Thoracic aorta (tissue), 2 donors: ENCODE data around the gene PROK1. TPM values are rescaled to one million over a fixed set of nuclear protein-coding genes. Genes with fewer than 3 reads are reported as not detected.
"Not testable (repeated sequence)": the region's sequence is repeated elsewhere in the genome, so short reads cannot be mapped to it uniquely, and the experiment has no call there.

Experiments
- ATAC-seq: fragments of 150-250 bp; one replicate; pipeline ENCODE4 v1.8.0; 2017; ENCODE audit warnings: low read depth; ENCODE audit not compliant: insufficient number of reproducible peaks, low FRiP score
- DNase-seq: peaks from one replicate; pipeline ENCODE4 v3.0.0-alpha.2; 2020; ENCODE audit warnings: low spot score
- H3K27ac ChIP-seq, 2 donors: fragments of 200-600 bp; sonication (generic); 1 replicate in 1 of 2; 2 replicates in 1 of 2; pipeline ENCODE4 v1.5.1; 2016; ENCODE audit warnings: mild to moderate bottlenecking in 2 of 2, moderate library complexity in 2 of 2
- H3K27me3 ChIP-seq: fragments of 200-600 bp; sonication (generic); replicated peaks from 2 replicates; pipeline ENCODE4 v1.6.0; 2016; ENCODE audit warnings: mild to moderate bottlenecking; ENCODE audit not compliant: insufficient read depth
- H3K36me3 ChIP-seq: fragments of 200-600 bp; sonication (generic); one replicate; pipeline ENCODE4 v1.5.1; 2016
- H3K4me1 ChIP-seq, 2 donors: fragments of 200-600 bp; sonication (generic); 1 replicate in 1 of 2; 2 replicates in 1 of 2; pipeline versions ENCODE4 v1.5.1 to v1.6.0; 2016; ENCODE audit warnings: low read depth in 2 of 2, mild to moderate bottlenecking in 1 of 2; ENCODE audit not compliant: control insufficient read depth in 1 of 2
- H3K4me3 ChIP-seq: fragments of 200-600 bp; sonication (generic); 2 replicates; pipeline ENCODE4 v1.5.1; 2016; ENCODE audit warnings: mild to moderate bottlenecking
- H3K9me3 ChIP-seq: fragments of 200-600 bp; sonication (generic); 2 replicates; pipeline ENCODE4 v1.5.1; 2016
- total RNA-seq, 2 donors: library from RNA; depleted of rRNA; stranded (reverse); fragments of >200 nt; gene quantifications; one replicate each; pipeline versions ENCODE4 v1.1.0 to v1.2.3, GENCODE V29; 2016
- TF ChIP-seq, protein P1 (sequence below): fragments of 200-600 bp; sonication (generic); IDR thresholded peaks from one replicate; pipeline ENCODE4 v1.5.1; 2019; ENCODE audit warnings: antibody characterized with exemption

Gene PROK1
- total RNA-seq, 2 donors from 2014 or later = 0.27 to 0.63 TPM

DNA sequence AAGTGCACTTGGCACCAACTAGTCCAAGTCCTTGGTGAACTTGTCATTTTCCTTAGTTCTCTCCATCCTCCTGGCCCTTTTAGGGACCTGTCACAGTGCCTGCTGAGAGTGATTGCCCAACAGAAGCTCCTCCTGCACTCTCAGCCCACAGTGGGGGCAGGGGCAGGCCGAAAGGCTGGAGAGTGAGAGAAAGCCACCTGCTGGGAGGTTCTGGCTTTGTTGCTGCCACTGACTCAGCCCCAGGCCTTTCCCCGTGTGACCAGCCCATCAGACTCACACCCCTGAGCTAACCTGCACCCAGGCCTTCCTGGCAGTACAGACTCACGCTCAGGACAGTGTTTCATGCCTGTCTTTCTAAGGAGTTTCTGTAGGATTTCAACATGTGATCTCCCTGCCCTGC is 17.1 kb upstream of the PROK1 start:
- H3K9me3 ChIP-seq = no peaks in the 10 kb centered on the region
- H3K27ac ChIP-seq = no peak overlapping the region
- no peaks in the 10 kb centered on the region for H3K4me1 ChIP-seq
- no peaks in the 10 kb centered on the region for H3K27me3 ChIP-seq
- H3K4me3 ChIP-seq = no peak overlapping the region
- TF ChIP-seq, protein P1, sequence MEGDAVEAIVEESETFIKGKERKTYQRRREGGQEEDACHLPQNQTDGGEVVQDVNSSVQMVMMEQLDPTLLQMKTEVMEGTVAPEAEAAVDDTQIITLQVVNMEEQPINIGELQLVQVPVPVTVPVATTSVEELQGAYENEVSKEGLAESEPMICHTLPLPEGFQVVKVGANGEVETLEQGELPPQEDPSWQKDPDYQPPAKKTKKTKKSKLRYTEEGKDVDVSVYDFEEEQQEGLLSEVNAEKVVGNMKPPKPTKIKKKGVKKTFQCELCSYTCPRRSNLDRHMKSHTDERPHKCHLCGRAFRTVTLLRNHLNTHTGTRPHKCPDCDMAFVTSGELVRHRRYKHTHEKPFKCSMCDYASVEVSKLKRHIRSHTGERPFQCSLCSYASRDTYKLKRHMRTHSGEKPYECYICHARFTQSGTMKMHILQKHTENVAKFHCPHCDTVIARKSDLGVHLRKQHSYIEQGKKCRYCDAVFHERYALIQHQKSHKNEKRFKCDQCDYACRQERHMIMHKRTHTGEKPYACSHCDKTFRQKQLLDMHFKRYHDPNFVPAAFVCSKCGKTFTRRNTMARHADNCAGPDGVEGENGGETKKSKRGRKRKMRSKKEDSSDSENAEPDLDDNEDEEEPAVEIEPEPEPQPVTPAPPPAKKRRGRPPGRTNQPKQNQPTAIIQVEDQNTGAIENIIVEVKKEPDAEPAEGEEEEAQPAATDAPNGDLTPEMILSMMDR = no peak
- ATAC-seq (no peak), DNase-seq (no peak)
- no peaks in the 10 kb centered on the region for H3K36me3 ChIP-seq

- no peak for ATAC-seq
- no peak for DNase-seq
These were observed 16.0 kb upstream of the PROK1 start for GRCh38 chr1:110434946-110435345.

GRCh38 chr1:110436635-110437034 is 14.3 kb upstream of the PROK1 start:
- ATAC-seq = no peak
- Histone ChIP-seq H3K9me3 (no peaks in the 10 kb centered on the region), H3K4me1 (no peaks in the 10 kb centered on the region), H3K27ac (no peak overlapping the region), H3K4me3 (no peak overlapping the region), H3K36me3 (no peaks in the 10 kb centered on the region), H3K27me3 (no peaks in the 10 kb centered on the region)
- TF ChIP-seq, protein P1 = no peak
- no peak for DNase-seq

More at GRCh38 chr1:110434946-110435345, 16.0 kb upstream of the PROK1 start:
- H3K4me1 ChIP-seq = no peaks in the 10 kb centered on the region
- H3K27me3 ChIP-seq = no peaks in the 10 kb centered on the region
- H3K4me3 ChIP-seq = no peak overlapping the region
- TF ChIP-seq, protein P1 = no peak
- H3K36me3 ChIP-seq = no peaks in the 10 kb centered on the region
- no peak overlapping the region for H3K27ac ChIP-seq
- H3K9me3 ChIP-seq = no peaks in the 10 kb centered on the region

DNA sequence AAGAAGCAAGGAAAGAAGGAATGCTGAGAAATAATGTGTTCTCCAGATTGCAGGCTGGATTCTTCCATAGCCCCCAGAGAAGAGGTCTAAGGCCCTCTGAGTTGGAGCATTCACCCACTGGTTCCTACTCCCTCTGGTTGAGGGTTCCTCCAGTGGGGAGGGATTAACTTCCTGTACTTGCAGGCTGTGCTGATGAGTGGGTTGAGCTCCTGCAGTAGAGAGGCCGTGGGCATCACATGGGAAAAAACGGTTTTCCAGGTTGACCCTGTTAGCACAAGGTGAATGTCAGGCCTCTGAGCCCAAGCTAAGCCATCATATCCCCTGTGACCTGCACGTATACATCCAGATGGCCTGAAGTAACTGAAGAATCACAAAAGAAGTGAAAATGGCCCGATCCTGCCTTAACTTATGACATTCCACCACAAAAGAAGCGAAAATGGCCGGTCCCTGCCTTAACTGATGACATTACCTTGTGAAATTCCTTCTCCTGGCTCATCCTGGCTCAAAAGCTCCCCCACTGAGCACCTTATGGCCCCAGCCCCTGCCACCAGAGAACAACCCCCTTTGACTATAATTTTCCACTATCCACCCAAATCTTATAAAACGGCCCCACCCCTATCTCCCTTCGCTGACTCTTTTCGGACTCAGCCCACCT is 13.2 kb upstream of the PROK1 start:
- H3K36me3 ChIP-seq, ATAC-seq, DNase-seq, H3K4me1 ChIP-seq, H3K4me3 ChIP-seq, H3K27me3 ChIP-seq, H3K27ac ChIP-seq, H3K9me3 ChIP-seq: not testable (repeated sequence)

- H3K9me3 ChIP-seq = no peaks in the 10 kb centered on the region
- ATAC-seq (no peak), DNase-seq (no peak)
- no peak overlapping the region for H3K4me3 ChIP-seq
- H3K27me3 ChIP-seq = no peaks in the 10 kb centered on the region
- TF ChIP-seq, protein P1 = no peak
- H3K36me3 ChIP-seq = no peaks in the 10 kb centered on the region
- H3K4me1 ChIP-seq = no peaks in the 10 kb centered on the region
- H3K27ac ChIP-seq = no peak overlapping the region
These were observed 12.1 kb upstream of the PROK1 start for GRCh38 chr1:110438893-110439292.

DNA sequence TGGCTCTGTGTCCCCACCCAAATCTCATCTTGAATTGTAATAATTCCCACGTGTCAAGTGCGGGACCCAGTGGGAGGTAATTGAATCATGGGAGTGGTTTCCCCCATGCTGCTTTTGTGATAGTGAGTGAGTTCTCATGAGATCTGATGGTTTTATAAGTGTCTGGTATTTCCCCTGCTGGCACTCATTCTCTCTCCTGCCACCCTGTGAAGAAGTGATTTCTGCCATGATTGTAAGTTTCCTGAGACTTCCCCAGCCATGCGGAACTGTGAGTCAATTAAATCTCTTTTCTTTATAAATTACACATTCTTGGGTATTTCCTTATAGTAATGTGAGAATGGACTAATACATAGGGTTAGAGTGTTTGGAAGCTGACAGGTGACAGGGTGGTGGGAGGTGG is 11.1 kb upstream of the PROK1 start:
- H3K36me3 ChIP-seq, H3K27ac ChIP-seq, H3K9me3 ChIP-seq, ATAC-seq, DNase-seq, H3K4me1 ChIP-seq, H3K27me3 ChIP-seq, H3K4me3 ChIP-seq: not testable (repeated sequence)
